DND-41 (cell line): ENCODE results near the gene ANO3.

ENCODE experiments used
- ATAC-seq: fragments of 200-7000 bp; cut with Tn5 transposase; 3 replicates; pipeline ENCODE4 v1.9.1; 2021; ENCODE audit warnings: low read depth; ENCODE audit not compliant: insufficient read depth
- DNase-seq: peaks from one replicate; pipeline ENCODE4 v3.0.0-alpha.2; 2020
- H2AFZ ChIP-seq: 2 replicates; pipeline ENCODE4 v1.6.0; 2012; ENCODE audit warnings: low read depth, low read length
- H3K27ac ChIP-seq: 2 replicates; pipeline ENCODE4 v1.5.1; 2012; ENCODE audit warnings: low read length, inconsistent platforms
- H3K27me3 ChIP-seq: fragments of 200-600 bp; sonication (generic); 2 replicates; pipeline ENCODE4 v1.6.0; 2012; ENCODE audit warnings: low read length, mild to moderate bottlenecking, inconsistent platforms; ENCODE audit not compliant: insufficient read depth, poor library complexity
- H3K36me3 ChIP-seq: 2 replicates; pipeline ENCODE4 v1.5.1; 2012; ENCODE audit warnings: low read length, inconsistent platforms; ENCODE audit not compliant: insufficient read depth
- H3K4me1 ChIP-seq: 2 replicates; pipeline ENCODE4 v1.5.1; 2012; ENCODE audit warnings: mild to moderate bottlenecking, low read length; ENCODE audit not compliant: insufficient read depth
- H3K4me2 ChIP-seq: 2 replicates; pipeline ENCODE4 v1.6.0; 2012; ENCODE audit warnings: mild to moderate bottlenecking, moderate library complexity, low read length, inconsistent platforms; ENCODE audit not compliant: insufficient read depth
- H3K4me3 ChIP-seq, 2 experiments: fragments of 200-600 bp in 1 of 2; shearing (Covaris generic) in 1 of 2; 2 replicates each; pipeline ENCODE4 v1.5.1; 2012 to 2016; ENCODE audit warnings: inconsistent platforms in 2 of 2, low read length in 2 of 2, mild to moderate bottlenecking in 2 of 2, low read depth in 1 of 2, moderate library complexity in 1 of 2
- H3K79me2 ChIP-seq: 2 replicates; pipeline ENCODE4 v1.6.0; 2012; ENCODE audit warnings: low read length, inconsistent platforms; ENCODE audit not compliant: insufficient read depth
- H3K9ac ChIP-seq: 2 replicates; pipeline ENCODE4 v1.6.0; 2012; ENCODE audit warnings: low read depth, mild to moderate bottlenecking, inconsistent platforms, low read length, moderate library complexity
- H3K9me3 ChIP-seq: 2 replicates; pipeline ENCODE4 v1.5.1; 2012; ENCODE audit warnings: low read length, moderate library complexity, mild to moderate bottlenecking, inconsistent platforms; ENCODE audit not compliant: insufficient read depth, severe bottlenecking
- H4K20me1 ChIP-seq: 2 replicates; pipeline ENCODE4 v1.6.0; 2012; ENCODE audit warnings: low read length; ENCODE audit not compliant: insufficient read depth
- EZH2 ChIP-seq: IDR thresholded peaks from 3 replicates; pipeline ENCODE4 v1.6.1; 2012; ENCODE audit warnings: borderline replicate concordance, low read depth, mild to moderate bottlenecking, moderate library complexity, low read length, inconsistent platforms; ENCODE audit not compliant: severe bottlenecking
- TF ChIP-seq, protein P1 (sequence below): IDR thresholded peaks from 2 replicates; pipeline ENCODE4 v1.5.1; 2012; ENCODE audit warnings: borderline replicate concordance, low read length, moderate library complexity, mild to moderate bottlenecking; ENCODE audit not compliant: poor library complexity, severe bottlenecking; ENCODE audit errors: extremely low read depth

Gene ANO3

DNA sequence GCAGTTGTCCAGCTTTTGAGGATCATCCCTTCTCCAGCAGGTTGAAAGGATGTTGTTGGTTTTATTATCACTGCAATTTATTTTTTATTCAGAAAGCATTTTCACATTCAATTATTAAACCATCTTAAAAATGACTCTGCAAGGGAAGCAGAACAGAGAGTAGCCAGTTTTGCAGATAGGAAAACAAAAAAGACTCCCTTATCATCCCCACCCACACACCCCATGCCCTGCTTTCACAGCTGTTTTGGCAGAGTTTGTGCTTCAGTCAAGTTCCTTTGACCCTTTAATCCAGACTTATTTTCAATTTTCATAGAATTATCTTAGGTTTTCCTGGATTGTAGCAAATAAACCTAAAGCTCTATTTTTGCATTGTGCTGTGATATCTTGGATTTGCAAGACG, 195.8 kb downstream of the ANO3 start:
- Histone ChIP-seq H3K27me3 (no peaks in the 10 kb centered on the region), H3K9ac (no peak overlapping the region), H4K20me1 (no peaks in the 10 kb centered on the region), H3K4me1 (no peaks in the 10 kb centered on the region), H3K4me3 (no peak overlapping the region), H3K4me2 (no peak overlapping the region), H3K79me2 (no peaks in the 10 kb centered on the region), H2AFZ (no peak overlapping the region), H3K36me3 (no peaks in the 10 kb centered on the region), H3K9me3 (no peaks in the 10 kb centered on the region), H3K27ac (no peak overlapping the region)
- TF ChIP-seq EZH2 = no peak
- TF ChIP-seq, protein P1, sequence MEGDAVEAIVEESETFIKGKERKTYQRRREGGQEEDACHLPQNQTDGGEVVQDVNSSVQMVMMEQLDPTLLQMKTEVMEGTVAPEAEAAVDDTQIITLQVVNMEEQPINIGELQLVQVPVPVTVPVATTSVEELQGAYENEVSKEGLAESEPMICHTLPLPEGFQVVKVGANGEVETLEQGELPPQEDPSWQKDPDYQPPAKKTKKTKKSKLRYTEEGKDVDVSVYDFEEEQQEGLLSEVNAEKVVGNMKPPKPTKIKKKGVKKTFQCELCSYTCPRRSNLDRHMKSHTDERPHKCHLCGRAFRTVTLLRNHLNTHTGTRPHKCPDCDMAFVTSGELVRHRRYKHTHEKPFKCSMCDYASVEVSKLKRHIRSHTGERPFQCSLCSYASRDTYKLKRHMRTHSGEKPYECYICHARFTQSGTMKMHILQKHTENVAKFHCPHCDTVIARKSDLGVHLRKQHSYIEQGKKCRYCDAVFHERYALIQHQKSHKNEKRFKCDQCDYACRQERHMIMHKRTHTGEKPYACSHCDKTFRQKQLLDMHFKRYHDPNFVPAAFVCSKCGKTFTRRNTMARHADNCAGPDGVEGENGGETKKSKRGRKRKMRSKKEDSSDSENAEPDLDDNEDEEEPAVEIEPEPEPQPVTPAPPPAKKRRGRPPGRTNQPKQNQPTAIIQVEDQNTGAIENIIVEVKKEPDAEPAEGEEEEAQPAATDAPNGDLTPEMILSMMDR = no peak
- ATAC-seq = no peak
- DNase-seq = no peak

DNA sequence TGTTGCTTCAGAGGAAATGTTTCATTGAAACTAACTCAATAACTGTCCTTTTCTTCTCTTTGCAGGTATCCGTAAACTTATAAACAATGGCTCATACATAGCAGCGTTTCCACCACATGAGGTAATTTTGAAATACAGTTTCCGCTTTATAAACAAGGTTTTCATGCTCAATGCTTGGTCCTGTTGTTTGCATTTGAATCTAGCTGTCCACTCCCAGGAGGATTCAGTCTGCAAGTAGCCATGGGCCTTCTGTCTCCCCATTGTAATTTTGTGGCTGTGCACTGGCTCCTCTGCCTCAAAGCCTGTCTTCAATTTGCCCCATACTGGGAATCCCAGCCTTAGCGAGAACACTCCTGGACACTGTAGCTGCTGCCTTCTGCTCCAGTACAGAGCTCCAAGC, 205.4 kb downstream of the ANO3 start:
- TF ChIP-seq EZH2 = no peak
- TF ChIP-seq, protein P1 = no peak
- no peaks in the 10 kb centered on the region for H3K9me3 ChIP-seq
- no peak overlapping the region for H3K27ac ChIP-seq
- no peaks in the 10 kb centered on the region for H3K79me2 ChIP-seq
- H3K27me3 ChIP-seq = no peaks in the 10 kb centered on the region
- no peaks in the 10 kb centered on the region for H4K20me1 ChIP-seq
- ATAC-seq (no peak), DNase-seq (no peak)
- no peak overlapping the region for H3K4me3 ChIP-seq
- no peaks in the 10 kb centered on the region for H3K4me1 ChIP-seq
- no peak overlapping the region for H3K9ac ChIP-seq
- no peak overlapping the region for H2AFZ ChIP-seq
- no peaks in the 10 kb centered on the region for H3K36me3 ChIP-seq
- no peak overlapping the region for H3K4me2 ChIP-seq

DNA sequence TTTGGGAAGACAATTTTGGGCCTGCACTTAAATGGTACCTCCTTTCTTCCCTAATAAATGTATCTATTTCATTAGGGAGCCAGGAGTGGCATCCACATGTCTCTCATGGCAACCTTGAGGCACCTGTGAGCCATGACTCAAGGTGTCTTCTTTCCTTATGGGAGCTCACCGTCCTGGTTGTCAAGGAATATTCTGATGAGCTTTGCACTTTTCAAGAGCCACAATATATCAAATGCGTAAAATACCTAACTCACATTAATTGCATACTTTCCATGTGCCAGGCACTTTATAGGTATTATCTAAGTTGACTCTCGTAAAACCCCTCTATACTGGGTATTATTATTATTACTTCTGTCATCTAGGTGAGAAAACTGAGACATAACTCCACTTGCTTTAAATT, 207.6 kb downstream of the ANO3 start:
- no peak for DNase-seq
- H3K4me1 ChIP-seq = no peaks in the 10 kb centered on the region
- no peak overlapping the region for H2AFZ ChIP-seq
- H3K9me3 ChIP-seq = no peaks in the 10 kb centered on the region
- TF ChIP-seq, protein P1 = no peak
- no peak for TF ChIP-seq EZH2
- H3K36me3 ChIP-seq = no peaks in the 10 kb centered on the region
- no peak overlapping the region for H3K4me2 ChIP-seq
- no peak for ATAC-seq
- H3K79me2 ChIP-seq = no peaks in the 10 kb centered on the region
- no peak overlapping the region for H3K4me3 ChIP-seq
- H4K20me1 ChIP-seq = no peaks in the 10 kb centered on the region
- no peak overlapping the region for H3K27ac ChIP-seq
- H3K9ac ChIP-seq = no peak overlapping the region
- H3K27me3 ChIP-seq = no peaks in the 10 kb centered on the region

DNA sequence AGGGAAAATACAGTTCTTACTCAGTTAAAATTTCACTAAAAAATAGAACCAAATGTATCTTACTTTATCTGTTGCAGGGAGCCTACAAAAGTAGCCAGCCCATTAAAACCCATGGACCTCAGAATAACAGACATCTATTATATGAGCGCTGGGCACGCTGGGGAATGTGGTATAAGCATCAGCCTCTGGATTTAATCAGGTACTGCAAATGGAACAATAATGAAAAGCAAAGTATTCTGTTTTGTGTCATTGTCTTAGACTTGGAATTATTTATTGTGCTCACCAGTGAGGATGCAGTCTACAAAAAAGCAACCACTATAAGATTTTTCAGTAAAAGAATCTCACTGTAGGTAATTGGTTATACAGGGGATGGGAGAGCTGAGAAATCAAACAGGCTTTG, 209.9 kb downstream of the ANO3 start:
- Histone ChIP-seq H3K9ac (no peak overlapping the region), H3K9me3 (no peaks in the 10 kb centered on the region), H3K27me3 (no peaks in the 10 kb centered on the region), H3K27ac (no peak overlapping the region), H3K4me2 (no peak overlapping the region), H3K79me2 (no peaks in the 10 kb centered on the region), H3K4me1 (no peaks in the 10 kb centered on the region), H3K4me3 (no peak overlapping the region), H2AFZ (no peak overlapping the region), H3K36me3 (no peaks in the 10 kb centered on the region), H4K20me1 (no peaks in the 10 kb centered on the region)
- no peak for TF ChIP-seq EZH2
- TF ChIP-seq, protein P1 = no peak
- ATAC-seq (no peak), DNase-seq (no peak)
